ENCODE data around the gene GALNT14.
"Not testable (repeated sequence)": the region's sequence is repeated elsewhere in the genome, so short reads cannot be mapped to it uniquely, and the experiment has no call there.

GALNT14 gene

DNA sequence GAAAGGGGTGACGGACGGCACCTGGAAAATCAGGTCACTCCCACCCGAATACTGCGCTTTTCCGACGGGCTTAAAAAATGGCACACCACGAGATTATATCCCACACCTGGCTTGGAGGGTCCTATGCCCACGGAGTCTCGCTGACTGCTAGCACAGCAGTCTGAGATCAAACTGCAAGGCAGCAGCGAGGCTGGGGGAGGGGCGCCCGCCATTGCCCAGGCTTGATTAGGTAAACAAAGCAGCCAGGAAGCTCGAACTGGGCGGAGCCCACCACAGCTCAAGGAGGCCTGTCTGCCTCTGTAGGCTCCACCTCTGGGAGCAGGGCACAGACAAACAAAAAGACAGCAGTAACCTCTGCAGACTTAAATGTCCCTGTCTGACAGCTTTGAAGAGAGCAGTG lies 233.8 kb downstream of the GALNT14 start:
- not testable (repeated sequence) for H3K4me1 Mint-ChIP-seq; H3K9me3 Mint-ChIP-seq; H3K36me3 Mint-ChIP-seq (ENCODE audit: low read depth); DNase-seq; ATAC-seq; H3K27me3 Mint-ChIP-seq; H3K27ac Mint-ChIP-seq; H3K4me3 Mint-ChIP-seq

DNA sequence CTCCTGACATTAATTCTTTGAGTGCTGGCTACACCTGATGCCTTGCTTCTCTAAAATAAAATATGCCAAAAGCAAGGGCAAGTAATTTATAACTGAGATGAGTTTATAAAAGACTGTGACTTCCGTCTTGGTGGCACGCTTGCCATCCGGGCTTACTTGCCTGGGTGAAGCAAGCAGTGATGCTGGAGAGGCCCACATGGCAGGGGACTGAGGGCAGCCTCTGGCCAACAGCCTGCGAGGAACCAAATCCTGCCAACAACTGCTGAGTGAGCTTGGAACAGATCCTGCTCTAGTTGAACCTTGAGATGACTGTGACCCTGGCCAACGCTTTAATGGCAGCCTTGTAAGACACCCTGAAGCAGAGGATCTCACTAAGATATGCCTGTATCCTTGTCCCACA lies 234.9 kb downstream of the GALNT14 start:
- peaks cover 2% of the 10 kb centered on the region for H3K27me3 Mint-ChIP-seq
- no peaks in the 10 kb centered on the region for H3K9me3 Mint-ChIP-seq
- no peak for DNase-seq
- H3K36me3 Mint-ChIP-seq (ENCODE audit: low read depth) = no peaks in the 10 kb centered on the region
- no peaks in the 10 kb centered on the region for H3K4me1 Mint-ChIP-seq
- no peak overlapping the region for H3K4me3 Mint-ChIP-seq
- no peak overlapping the region for H3K27ac Mint-ChIP-seq
- ATAC-seq = no peak

DNA sequence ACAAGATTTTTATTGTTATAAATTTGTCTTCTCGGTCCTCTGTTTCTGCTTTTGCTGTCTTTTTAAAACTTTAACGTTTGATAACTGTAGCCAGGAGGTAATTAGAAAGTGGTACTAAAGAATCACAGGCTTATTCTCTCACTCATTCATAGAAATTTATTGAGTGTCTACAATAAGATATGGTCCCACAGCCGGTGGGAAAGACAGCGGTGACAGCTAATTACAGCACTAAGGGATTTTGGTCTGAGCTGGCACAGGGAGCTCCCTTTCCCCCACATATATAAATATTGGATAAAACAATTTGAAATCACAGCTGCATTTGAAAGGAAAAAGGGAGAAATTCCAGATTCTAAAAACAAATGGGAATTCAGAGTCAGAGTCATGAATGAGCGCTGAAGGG lies 237.9 kb downstream of the GALNT14 start:
- no peak for DNase-seq

DNA sequence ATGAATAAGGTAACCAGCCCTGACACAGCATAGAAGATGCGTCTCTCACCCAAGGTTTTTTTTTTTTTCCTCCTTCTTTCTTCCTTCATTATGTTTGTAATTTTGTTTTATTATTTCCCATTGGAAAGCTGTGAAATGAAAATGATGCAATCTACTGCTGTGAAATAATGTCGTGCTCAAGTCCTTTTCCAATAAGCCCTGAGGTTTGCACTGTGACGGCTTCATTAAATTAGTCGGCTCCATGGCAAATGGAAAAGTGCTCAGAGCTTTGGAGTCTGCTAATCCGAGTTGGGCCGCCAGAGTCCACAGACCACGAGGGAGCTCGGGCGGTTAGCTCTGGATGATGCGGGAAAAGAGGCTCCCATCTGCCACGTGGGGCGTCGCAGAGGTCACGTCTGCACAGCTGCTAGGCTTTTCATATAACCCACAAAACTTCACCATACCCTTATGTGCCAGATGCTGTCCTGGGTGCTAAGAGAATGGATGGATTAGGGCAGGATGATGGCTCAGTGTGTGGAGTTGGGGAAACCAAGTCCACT lies 238.7 kb downstream of the GALNT14 start:
- no peaks in the 10 kb centered on the region for H3K4me1 Mint-ChIP-seq
- peaks cover 2% of the 10 kb centered on the region for H3K27me3 Mint-ChIP-seq
- no peak overlapping the region for H3K27ac Mint-ChIP-seq
- DNase-seq = no peak
- ATAC-seq = no peak
- H3K9me3 Mint-ChIP-seq = no peaks in the 10 kb centered on the region
- H3K36me3 Mint-ChIP-seq (ENCODE audit: low read depth) = no peaks in the 10 kb centered on the region
- H3K4me3 Mint-ChIP-seq = no peak overlapping the region

More for the DNA sequence above, 237.9 kb downstream of the GALNT14 start:
- no peaks in the 10 kb centered on the region for H3K9me3 Mint-ChIP-seq
- no peak for ATAC-seq
- peaks cover 2% of the 10 kb centered on the region for H3K27me3 Mint-ChIP-seq
- H3K4me1 Mint-ChIP-seq = no peaks in the 10 kb centered on the region
- no peak overlapping the region for H3K4me3 Mint-ChIP-seq
- H3K27ac Mint-ChIP-seq = no peak overlapping the region
- no peaks in the 10 kb centered on the region for H3K36me3 Mint-ChIP-seq (ENCODE audit: low read depth)

DNA sequence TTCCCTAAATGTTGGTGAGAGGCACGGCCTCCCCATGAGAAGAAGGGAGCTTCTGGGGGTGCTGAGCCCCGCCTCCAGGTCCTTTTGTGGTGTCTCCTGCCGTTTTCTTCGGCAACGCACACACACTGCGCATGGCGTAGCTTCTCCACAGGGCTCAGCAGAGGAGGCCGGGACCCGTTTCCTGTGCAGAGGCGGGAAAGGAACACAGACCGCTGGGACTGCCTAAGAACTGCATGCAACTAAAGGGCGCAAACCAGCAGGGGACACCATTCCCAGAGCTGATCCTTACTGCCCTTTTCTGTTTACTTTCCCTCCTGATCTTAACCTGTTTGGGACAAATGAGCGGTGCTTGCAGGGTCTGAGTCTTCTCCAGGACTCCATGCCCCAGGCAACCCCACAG lies 240.7 kb downstream of the GALNT14 start:
- H3K4me3 Mint-ChIP-seq = no peak overlapping the region
- ATAC-seq = no peak
- H3K4me1 Mint-ChIP-seq = no peaks in the 10 kb centered on the region
- peaks cover 2% of the 10 kb centered on the region for H3K27me3 Mint-ChIP-seq
- no peaks in the 10 kb centered on the region for H3K36me3 Mint-ChIP-seq (ENCODE audit: low read depth)
- no peaks in the 10 kb centered on the region for H3K9me3 Mint-ChIP-seq
- DNase-seq = no peak
- H3K27ac Mint-ChIP-seq = no peak overlapping the region

DNA sequence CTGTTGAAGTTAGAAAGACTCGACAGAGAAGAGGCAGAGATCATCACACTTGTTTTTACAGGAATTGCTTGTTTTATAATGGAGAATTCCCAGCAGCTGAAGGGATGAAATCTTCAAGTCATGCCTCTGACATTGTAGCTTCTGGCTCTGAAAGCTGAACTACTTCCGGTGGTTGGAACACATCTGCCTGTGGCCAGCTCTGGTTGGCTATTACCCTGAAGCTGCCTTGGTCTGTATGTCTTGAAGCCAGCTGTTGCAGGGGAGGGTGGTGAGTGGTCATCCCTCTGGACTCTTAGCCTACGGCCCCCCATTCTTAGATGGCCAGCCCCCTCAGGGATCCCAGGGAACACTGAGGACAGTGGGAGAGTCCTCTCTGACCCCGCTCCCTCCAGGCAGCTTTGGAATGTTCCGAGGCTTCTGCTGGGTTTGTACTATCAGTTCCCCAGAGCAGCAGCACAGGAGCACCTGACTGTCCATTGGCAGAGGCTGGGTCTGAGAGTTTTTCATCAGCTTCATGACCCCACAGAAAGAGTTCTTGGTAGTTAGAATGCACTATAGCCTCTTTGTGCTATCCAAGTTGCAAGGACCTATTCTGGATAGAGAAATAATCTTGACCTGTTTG lies 243.6 kb downstream of the GALNT14 start:
- Mint-ChIP-seq H3K27ac (no peak overlapping the region), H3K36me3 (ENCODE audit: low read depth) (no peaks in the 10 kb centered on the region), H3K27me3 (no peaks in the 10 kb centered on the region), H3K9me3 (no peaks in the 10 kb centered on the region), H3K4me3 (no peak overlapping the region), H3K4me1 (no peaks in the 10 kb centered on the region)
- DNase-seq (no peak), ATAC-seq (no peak)

DNA sequence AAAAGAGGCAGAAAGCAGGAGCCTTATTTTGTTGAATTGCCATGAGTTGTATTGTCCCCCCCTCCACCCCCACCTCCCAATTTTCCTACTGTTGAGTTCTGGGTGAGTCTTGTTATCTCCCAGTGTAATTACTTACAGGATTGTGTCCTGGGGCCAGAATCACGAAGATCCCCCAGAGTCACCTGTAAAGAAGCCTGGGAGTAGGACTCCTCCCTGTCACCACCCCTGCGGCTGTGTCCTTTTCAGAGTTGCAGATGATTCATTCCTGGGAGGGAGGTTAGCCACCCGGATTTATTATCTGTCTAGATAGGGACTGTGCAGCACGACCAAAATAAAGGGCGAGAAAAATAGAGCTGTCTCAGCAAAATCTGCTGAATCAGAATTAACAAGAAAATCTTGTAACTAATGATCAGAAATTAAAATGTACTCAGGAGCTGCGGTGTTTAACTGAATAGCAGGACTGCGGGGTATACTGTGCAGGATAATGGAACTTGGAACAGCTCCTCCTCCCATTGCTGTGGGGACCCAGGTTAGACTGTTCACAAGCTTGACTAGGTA lies 249.3 kb downstream of the GALNT14 start:
- Mint-ChIP-seq H3K4me1 (no peaks in the 10 kb centered on the region), H3K27ac (no peak overlapping the region), H3K27me3 (peaks cover 3% of the 10 kb centered on the region), H3K9me3 (no peaks in the 10 kb centered on the region), H3K4me3 (no peak overlapping the region), H3K36me3 (ENCODE audit: low read depth) (no peaks in the 10 kb centered on the region)
- DNase-seq (no peak), ATAC-seq (no peak)

DNA sequence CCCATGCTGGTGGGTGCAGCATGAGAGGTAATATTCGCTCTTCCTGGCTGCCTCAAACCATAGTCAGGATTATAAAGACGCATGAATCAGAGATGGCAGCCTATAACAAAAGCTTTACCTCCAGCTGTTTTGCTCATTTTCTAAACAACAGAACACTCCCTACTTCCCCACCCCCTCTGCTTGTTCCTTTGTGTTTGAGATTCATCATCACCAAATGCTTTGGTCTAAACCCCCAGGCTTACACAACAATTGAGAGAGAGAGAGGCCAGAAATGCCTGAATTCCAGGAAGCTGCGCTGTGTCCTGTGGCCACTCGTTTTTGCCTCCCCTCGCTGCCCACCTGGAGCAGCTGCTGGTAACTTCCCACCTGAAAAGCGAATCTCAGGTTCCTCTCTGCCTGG lies 252.2 kb downstream of the GALNT14 start:
- no peak for DNase-seq
- H3K4me1 Mint-ChIP-seq = no peaks in the 10 kb centered on the region
- H3K9me3 Mint-ChIP-seq = no peaks in the 10 kb centered on the region
- H3K4me3 Mint-ChIP-seq = no peak overlapping the region
- H3K27ac Mint-ChIP-seq = no peak overlapping the region
- H3K27me3 Mint-ChIP-seq = peaks cover 3% of the 10 kb centered on the region
- no peaks in the 10 kb centered on the region for H3K36me3 Mint-ChIP-seq (ENCODE audit: low read depth)
- no peak for ATAC-seq

DNA sequence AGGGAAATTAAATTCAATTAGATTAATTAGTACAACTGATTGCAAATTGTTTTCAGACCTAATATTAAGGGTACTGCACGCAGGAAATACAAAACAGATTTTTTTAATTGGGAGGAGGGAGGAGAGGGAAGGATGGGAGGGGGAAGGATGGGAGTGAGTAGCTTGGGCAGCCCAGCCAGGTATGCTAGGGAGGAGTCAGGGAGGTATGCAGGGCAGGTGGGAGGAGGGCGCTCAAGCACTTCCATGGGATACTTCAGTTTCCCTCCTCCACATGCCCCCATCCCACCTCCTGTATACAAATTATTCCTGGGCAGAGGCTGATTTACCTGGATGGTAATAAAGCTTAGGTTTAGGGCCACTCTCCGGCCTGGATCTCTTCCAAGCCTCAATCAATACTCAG lies 254.4 kb downstream of the GALNT14 start:
- ATAC-seq = no peak
- DNase-seq = no peak

DNA sequence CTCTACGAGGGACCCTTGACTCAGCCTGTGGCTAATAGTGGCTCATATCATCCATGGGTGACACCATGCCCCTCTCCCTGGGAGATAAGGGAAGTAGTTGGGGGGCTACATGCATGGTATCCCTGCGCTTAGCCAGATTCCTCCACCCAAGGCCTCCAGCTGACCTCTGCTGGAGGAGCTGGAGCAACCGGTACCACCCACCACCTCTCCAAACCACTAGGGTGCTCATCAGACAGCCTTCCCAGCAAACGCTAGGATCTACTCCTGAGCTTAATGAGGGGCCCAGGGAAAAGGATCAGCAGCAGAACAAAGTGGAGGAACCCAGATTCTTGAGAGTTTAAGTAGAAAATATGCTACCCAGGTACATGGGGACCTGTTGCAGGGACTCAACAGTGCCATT lies 255.1 kb downstream of the GALNT14 start:
- no peaks in the 10 kb centered on the region for H3K9me3 Mint-ChIP-seq
- ATAC-seq = no peak
- H3K4me1 Mint-ChIP-seq = no peaks in the 10 kb centered on the region
- H3K36me3 Mint-ChIP-seq (ENCODE audit: low read depth) = no peaks in the 10 kb centered on the region
- DNase-seq = no peak
- no peak overlapping the region for H3K27ac Mint-ChIP-seq
- H3K4me3 Mint-ChIP-seq = no peak overlapping the region
- no peaks in the 10 kb centered on the region for H3K27me3 Mint-ChIP-seq

More for the DNA sequence above, 254.4 kb downstream of the GALNT14 start:
- no peaks in the 10 kb centered on the region for H3K9me3 Mint-ChIP-seq
- H3K36me3 Mint-ChIP-seq (ENCODE audit: low read depth) = no peaks in the 10 kb centered on the region
- H3K27ac Mint-ChIP-seq = no peak overlapping the region
- H3K4me3 Mint-ChIP-seq = no peak overlapping the region
- peaks cover under 1% of the 10 kb centered on the region for H3K27me3 Mint-ChIP-seq
- H3K4me1 Mint-ChIP-seq = no peaks in the 10 kb centered on the region

DNA sequence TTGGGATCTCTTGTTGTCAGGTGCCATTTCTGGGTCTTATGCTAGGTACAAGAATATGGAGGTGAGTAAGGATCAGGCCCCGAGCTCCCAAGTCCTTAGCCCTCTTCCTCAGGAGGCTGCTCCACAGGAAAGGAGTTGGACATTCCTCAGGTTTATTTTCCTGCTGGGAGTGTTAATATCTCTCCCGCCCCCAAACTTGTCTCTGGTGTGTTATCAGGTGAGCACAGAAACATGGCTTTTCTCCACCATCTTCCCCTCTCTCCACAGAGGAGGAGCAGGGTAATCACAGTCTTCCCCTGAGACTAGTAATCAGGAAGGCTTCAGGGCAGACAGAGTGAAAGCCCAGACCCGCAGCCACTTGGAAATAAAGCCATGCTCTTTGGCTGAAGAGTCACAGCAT lies 257.7 kb downstream of the GALNT14 start:
- Mint-ChIP-seq H3K4me3 (no peak overlapping the region), H3K27ac (no peak overlapping the region), H3K4me1 (no peaks in the 10 kb centered on the region), H3K9me3 (no peaks in the 10 kb centered on the region), H3K36me3 (ENCODE audit: low read depth) (no peaks in the 10 kb centered on the region), H3K27me3 (peaks cover 9% of the 10 kb centered on the region)
- ATAC-seq (no peak), DNase-seq (no peak)

DNA sequence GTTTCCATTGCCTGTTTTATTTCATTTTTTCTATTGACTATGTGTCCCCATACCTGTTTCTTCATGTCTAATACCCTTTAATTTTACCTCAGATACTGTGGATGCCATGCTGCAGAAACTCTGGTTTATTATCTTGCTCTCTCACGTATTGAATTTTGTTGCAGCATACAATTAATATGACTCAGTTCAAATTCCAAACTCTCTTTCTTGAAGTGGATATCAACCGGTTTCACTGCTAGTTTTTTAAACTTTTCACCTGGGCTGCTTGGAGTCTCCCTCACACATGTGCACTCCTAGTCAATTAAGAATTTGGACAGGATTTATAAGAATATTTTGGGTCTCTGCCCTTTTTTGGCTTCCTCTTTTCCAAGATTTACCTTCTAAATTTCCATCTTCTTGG lies 260.4 kb downstream of the GALNT14 start:
- Mint-ChIP-seq H3K27ac (no peak overlapping the region), H3K4me1 (no peaks in the 10 kb centered on the region), H3K9me3 (no peaks in the 10 kb centered on the region), H3K4me3 (no peak overlapping the region), H3K36me3 (ENCODE audit: low read depth) (no peaks in the 10 kb centered on the region), H3K27me3 (peaks cover 13% of the 10 kb centered on the region)
- DNase-seq (no peak), ATAC-seq (no peak)

DNA sequence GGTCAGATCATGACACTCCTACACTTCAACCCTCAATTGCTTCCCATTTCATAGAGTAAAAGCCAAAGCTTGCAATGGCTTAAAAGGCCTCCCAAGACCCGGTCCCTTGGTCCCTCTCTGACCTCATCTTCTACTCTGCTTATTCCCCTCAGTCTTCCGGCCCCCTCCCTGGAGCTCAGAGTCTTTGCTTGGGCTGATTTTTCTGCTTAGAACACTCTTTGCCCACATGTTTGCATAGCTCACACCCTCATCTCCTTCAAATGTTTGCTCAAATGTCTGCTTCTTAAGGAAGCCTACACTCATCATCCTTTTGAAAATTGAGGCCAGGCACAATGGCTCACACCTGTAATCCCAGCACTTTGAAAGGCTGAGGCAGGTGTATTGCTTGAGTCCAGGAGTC lies 265.4 kb downstream of the GALNT14 start:
- DNase-seq = no peak
- Mint-ChIP-seq H3K27me3 (peaks cover 17% of the 10 kb centered on the region), H3K4me3 (no peak overlapping the region), H3K9me3 (no peaks in the 10 kb centered on the region), H3K4me1 (no peaks in the 10 kb centered on the region), H3K27ac (no peak overlapping the region), H3K36me3 (ENCODE audit: low read depth) (no peaks in the 10 kb centered on the region)
- no peak for ATAC-seq

DNA sequence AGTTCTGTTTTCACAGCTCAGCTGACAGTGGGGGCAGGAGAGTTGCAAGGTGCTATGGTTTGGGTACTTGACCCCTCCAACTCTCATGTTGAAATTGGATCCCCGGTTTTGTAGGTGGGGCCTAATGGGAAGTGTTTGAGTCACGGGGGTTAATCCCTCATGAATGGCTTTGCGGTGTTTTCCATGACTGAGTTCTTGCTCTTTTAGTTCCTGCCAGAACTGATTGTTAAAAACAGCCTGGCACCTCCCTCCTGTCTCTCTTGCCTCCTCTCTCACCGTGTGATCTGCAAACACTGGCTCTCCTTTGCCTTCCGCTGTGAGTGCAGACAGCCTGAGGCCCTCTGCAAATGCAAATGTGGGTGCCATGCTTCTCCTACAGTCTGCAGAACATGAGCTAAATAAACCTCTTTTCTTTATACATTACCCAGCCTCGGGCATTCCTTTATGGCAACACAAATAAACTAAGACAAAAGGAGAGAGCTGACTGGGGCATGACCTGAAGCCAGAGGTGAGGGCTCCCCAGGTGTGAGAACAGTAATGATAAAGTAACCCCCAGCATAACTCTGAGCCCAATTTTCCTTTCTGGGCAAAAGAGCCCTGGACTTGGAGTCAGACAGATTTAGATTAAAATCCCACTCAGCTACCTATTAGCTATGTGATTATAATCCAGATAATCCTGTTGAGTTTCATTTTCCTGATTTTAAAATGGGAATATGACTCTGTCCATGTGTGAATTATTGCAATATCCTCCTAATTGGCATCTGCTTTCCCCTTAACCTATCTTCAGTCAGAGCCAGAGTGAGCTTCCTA lies 266.1 kb downstream of the GALNT14 start:
- no peak overlapping the region for H3K27ac Mint-ChIP-seq
- DNase-seq (no peak), ATAC-seq (no peak)
- no peaks in the 10 kb centered on the region for H3K9me3 Mint-ChIP-seq
- peaks cover 18% of the 10 kb centered on the region for H3K27me3 Mint-ChIP-seq
- peaks cover under 1% of the 10 kb centered on the region for H3K4me1 Mint-ChIP-seq
- no peaks in the 10 kb centered on the region for H3K36me3 Mint-ChIP-seq (ENCODE audit: low read depth)
- no peak overlapping the region for H3K4me3 Mint-ChIP-seq

DNA sequence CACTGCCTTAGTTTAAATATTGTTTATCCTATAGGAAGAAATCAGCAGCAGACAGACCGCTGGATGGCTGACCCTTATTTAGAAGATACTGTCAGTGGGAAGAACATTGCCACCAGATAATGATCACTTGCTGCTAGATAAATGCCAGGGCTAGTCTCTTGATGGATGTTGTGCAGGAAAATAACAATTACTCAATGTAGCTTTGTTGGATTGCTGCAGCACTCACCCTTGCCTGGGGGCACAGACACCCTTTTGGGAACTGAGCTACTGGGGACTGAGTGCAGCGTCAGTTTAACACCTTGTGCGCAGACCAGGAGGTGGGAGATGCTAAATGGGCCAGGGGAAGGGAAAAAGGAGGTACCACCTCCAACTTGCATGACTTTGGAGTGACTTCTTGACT lies 266.8 kb downstream of the GALNT14 start:
- H3K4me1 Mint-ChIP-seq = peaks cover 6% of the 10 kb centered on the region
- H3K9me3 Mint-ChIP-seq = no peaks in the 10 kb centered on the region
- no peak overlapping the region for H3K4me3 Mint-ChIP-seq
- no peaks in the 10 kb centered on the region for H3K36me3 Mint-ChIP-seq (ENCODE audit: low read depth)
- H3K27ac Mint-ChIP-seq = no peak overlapping the region
- H3K27me3 Mint-ChIP-seq = peaks cover 16% of the 10 kb centered on the region
- ATAC-seq = no peak
- DNase-seq = no peak
